Left renal cortex interstitium (tissue), 4 donors: ENCODE results near the gene XPO6. TPM values are rescaled to one million over a fixed set of nuclear protein-coding genes. Genes with fewer than 3 reads are reported as not detected.

Experiments
- DNase-seq, 4 donors: peaks; one replicate each; pipeline ENCODE4 v3.0.0-alpha.2; 2013; ENCODE audit warnings: low read depth in 4 of 4, low spot score in 2 of 4, missing footprints in 1 of 4
- polyA plus RNA-seq, 4 donors: library from polyadenylated mRNA; unstranded; fragments of 120-200 nt; gene quantifications; one replicate each; pipeline ENCODE4 v1.2.1, GENCODE V29; 2013; ENCODE audit not compliant: insufficient read length in 4 of 4

XPO6 gene
- polyA plus RNA-seq, 4 donors = 72.3 to 91.7 (median 87.6) TPM

- DNase-seq = no peak
Measured at GRCh38 chr16:28186752-28187151, 25.0 kb downstream of the XPO6 start.

GRCh38 chr16:28185696-28186095, 26.1 kb downstream of the XPO6 start:
- DNase-seq = no peak

DNA sequence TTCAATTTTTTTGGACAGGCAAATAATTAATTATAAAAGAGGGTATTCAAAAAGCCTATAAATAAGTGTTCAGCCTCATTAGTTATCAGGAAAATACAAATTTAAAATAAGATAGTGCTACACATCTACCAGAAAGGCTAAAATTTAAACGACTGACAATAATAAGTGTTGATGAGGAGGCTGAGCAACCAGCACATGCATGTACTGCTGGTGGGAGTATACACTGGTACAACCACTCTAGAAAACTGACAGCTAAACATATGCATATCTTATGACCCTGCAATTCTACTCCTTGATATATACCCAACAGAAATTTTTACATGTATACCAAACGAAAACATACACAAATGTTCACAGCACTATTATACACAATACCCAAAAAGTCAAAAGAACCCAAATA, 27.1 kb downstream of the XPO6 start:
- no peak for DNase-seq

- DNase-seq = no peak
Measured at GRCh38 chr16:28183930-28184329, 27.8 kb downstream of the XPO6 start.

DNA sequence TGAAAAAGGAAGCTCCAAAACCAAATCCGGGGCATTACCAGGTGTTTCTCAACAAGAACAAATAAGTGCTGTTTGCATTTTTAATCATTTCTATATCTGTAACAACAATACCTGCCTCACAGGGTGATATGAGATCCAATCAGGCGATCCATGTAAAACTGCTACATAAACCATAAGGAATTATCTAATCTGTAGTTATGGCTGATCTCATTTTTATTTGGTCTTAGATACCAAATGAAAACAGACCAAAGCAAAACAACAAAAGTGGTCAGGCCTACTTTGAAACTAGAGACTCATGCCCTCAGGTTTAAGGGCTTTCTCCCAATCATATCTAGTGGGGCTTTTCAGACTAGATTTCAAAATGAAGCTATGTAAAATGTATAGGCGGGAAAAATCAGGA, 28.3 kb downstream of the XPO6 start:
- DNase-seq = no peak

DNA sequence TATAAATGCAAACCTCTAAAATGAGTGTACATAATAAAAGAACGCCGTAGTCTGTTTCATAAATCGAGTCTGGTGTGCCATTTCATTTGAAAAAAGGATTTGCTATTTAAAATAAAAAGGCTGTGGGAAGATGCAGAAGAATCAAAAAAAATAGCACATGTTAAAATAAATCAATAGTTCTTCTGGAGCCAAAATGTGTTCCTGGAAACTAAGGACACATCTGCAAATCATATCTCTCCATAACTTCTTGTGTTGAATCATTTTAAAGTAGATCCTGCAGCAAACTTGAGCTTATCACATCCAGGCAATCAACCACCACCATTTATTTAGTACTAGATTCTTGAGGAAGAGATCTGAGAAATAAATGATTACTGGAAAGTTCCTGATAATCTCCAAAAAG, 29.0 kb downstream of the XPO6 start:
- no peak for DNase-seq

- DNase-seq = no peak
Measured at GRCh38 chr16:28182183-28182582, 29.6 kb downstream of the XPO6 start.

- no peak for DNase-seq
Measured at GRCh38 chr16:28181515-28181914, 30.2 kb downstream of the XPO6 start.

- DNase-seq = no peak
Measured at GRCh38 chr16:28180655-28181460, 30.9 kb downstream of the XPO6 start.

- no peak for DNase-seq
Measured at GRCh38 chr16:28179354-28179753, 32.4 kb downstream of the XPO6 start.

- DNase-seq = no peak
Measured at GRCh38 chr16:28175715-28176114, 36.0 kb downstream of the XPO6 start.

- DNase-seq = no peak
Measured at GRCh38 chr16:28172336-28172735, 39.4 kb downstream of the XPO6 start.

GRCh38 chr16:28171816-28172215, 39.9 kb downstream of the XPO6 start:
- DNase-seq = no peak

GRCh38 chr16:28168991-28169554, 42.7 kb downstream of the XPO6 start:
- no peak for DNase-seq

- DNase-seq = no peak
Measured at GRCh38 chr16:28167730-28168129, 44.0 kb downstream of the XPO6 start.

DNA sequence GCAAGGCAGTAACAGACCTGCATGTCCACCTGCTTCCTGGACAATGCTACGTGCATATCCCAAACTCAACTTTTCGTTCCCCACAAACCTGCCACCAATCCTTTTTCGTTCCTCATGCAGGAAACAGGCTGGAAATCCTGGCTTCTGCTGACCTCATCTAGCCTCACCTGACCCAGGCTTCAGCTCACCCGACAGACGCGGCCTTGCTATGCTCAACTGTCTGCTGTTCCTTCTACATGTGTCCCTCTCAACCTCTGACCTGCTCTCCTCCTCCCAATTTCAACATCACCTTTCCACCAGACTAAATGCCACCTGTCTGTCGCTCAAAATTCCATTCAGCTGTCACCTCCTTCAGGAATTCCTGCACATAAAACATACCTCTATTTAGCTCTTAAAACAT, 44.5 kb downstream of the XPO6 start:
- DNase-seq = no peak

- DNase-seq = no peak
Measured at GRCh38 chr16:28166394-28167208, 45.2 kb downstream of the XPO6 start.

DNA sequence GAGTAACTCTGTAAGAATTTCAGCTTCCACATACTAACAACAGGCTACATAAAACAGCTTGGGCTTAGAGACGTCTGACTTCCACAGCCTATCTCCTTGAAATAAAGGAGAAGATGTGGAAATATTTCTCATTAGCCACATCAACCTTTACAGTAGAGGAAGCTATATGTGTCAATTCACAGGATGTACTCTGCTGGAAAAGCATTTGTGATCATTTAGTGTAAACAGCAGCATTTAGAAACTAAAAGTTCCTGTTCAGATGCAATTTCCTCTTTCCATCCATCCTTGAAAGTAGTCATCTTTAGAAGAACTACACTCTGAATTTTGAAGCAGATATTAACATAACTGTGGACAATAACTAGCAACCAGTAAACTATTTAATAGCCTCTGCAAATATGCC, 46.2 kb downstream of the XPO6 start:
- no peak for DNase-seq

DNA sequence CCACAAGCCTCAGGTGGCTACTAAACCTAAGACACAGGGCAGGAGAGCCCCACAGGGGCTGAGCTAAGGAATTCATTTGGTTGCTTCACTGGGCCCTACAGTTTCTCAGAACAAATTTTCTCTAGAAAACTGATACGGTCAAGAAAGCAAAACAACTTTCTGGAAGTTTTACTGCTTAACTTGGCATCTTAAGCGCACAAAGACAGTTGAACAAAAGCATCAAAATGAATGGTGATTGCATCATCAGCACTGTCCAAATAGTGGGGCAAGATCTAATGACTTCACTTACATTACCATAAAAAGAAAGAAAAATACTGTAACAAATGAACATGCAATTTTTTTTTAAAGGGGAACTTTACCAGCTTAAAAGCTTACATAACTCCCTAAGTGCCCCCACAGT, 47.6 kb downstream of the XPO6 start:
- DNase-seq = no peak

DNA sequence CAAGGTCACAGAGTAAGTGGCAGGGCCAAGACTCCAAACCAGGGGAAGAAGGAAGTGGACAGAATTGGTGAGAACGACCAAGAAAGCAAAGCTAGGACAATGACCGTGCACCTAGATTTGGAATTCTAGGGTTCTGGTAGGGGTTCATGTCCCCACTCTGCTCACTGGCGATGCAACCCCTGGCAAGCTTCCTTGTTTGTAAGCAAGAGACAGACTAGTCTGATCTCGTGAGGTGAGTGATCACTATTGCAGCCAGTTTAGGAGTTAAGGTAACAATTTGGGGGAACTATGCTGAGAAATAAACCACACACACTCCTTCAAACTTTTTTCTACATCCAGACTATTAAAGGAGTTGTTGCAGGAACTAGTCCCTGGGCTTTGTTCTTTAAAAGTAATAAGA, 48.1 kb downstream of the XPO6 start:
- DNase-seq = no peak

- no peak for DNase-seq
Measured at GRCh38 chr16:28162326-28162877, 49.4 kb downstream of the XPO6 start.
